HEK293 (cell line): ENCODE data around the gene FXYD6.

ENCODE experiments used
- CTCF ChIA-PET: fragments of 350-600 bp; formaldehyde crosslinking; extraction: SDS; loops from one replicate; lab custom pipeline; 2021; ENCODE audit warnings: antibody characterized with exemption; lab: Yijun Ruan, JAX
- POLR2A ChIA-PET: fragments of 300-600 bp; formaldehyde crosslinking; extraction: SDS; loops from one replicate; lab custom pipeline; 2020; ENCODE audit warnings: antibody characterized with exemption, inconsistent platforms; lab: Yijun Ruan, JAX
- H3K27ac ChIP-seq: fragments of 200-500 bp; sonication (Bioruptor generic); 2 replicates; pipeline ENCODE4 v1.5.1; 2014; ENCODE audit warnings: low read depth, low read length, control low read depth, inconsistent platforms; ENCODE audit errors: extremely low read depth
- H3K36me3 ChIP-seq, 2 experiments: fragments of 200-500 bp in 1 of 2; sonication (Bioruptor generic) in 1 of 2; 1 replicate in 1 of 2; 2 replicates in 1 of 2; pipeline ENCODE4 v1.5.1; 2014 to 2017; ENCODE audit warnings: inconsistent platforms in 2 of 2, low read length in 2 of 2; ENCODE audit not compliant: control insufficient read depth in 2 of 2, insufficient read depth in 1 of 2
- H3K4me1 ChIP-seq: fragments of 200-500 bp; sonication (Bioruptor generic); 2 replicates; pipeline ENCODE4 v1.5.1; 2014; ENCODE audit warnings: mild to moderate bottlenecking, low read length, inconsistent platforms; ENCODE audit not compliant: control insufficient read depth, insufficient read depth
- H3K4me3 ChIP-seq: 2 replicates; pipeline ENCODE4 v1.5.1; 2011; ENCODE audit warnings: low read depth, mild to moderate bottlenecking, control low read depth, low read length, moderate library complexity
- H3K9me3 ChIP-seq: fragments of 200-500 bp; sonication (Bioruptor generic); 2 replicates; pipeline ENCODE4 v1.5.1; 2014; ENCODE audit warnings: low read depth, low read length, inconsistent platforms; ENCODE audit not compliant: control insufficient read depth, insufficient read depth
- EGR2 ChIP-seq: fragments of 450-650 bp; formaldehyde crosslinking; IDR thresholded peaks from 2 replicates; pipeline ENCODE4 v1.5.1; 2016; ENCODE audit warnings: low read depth, missing biosample characterization, missing genetic modification characterization
- RBAK ChIP-seq: fragments of 450-650 bp; formaldehyde crosslinking; IDR thresholded peaks from 2 replicates; pipeline ENCODE4 v1.5.1; 2016; ENCODE audit warnings: missing biosample characterization, missing genetic modification characterization
- SETDB1 ChIP-seq: IDR thresholded peaks from one replicate; pipeline ENCODE4 v1.6.1; 2017; ENCODE audit warnings: mild to moderate bottlenecking, low read length, moderate library complexity, mixed read lengths; ENCODE audit not compliant: insufficient read length
- ZFHX2 ChIP-seq: fragments of 450-650 bp; formaldehyde crosslinking; conservative IDR thresholded peaks from 2 replicates; pipeline ENCODE4 v1.5.1; 2016; ENCODE audit warnings: missing biosample characterization, missing genetic modification characterization
- ZNF184 ChIP-seq: fragments of 450-650 bp; IDR thresholded peaks from 2 replicates; pipeline ENCODE4 v1.5.1; 2018; ENCODE audit warnings: missing biosample characterization, mild to moderate bottlenecking, missing genetic modification characterization
- ZNF366 ChIP-seq: fragments of 450-650 bp; formaldehyde crosslinking; conservative IDR thresholded peaks from 2 replicates; pipeline ENCODE4 v1.5.1; 2016; ENCODE audit warnings: missing biosample characterization, missing genetic modification characterization
- ZNF501 ChIP-seq: fragments of 450-650 bp; formaldehyde crosslinking; IDR thresholded peaks from 2 replicates; pipeline ENCODE4 v1.5.1; 2016; ENCODE audit warnings: missing biosample characterization, missing genetic modification characterization
- ZNF555 ChIP-seq: fragments of 450-650 bp; formaldehyde crosslinking; conservative IDR thresholded peaks from 2 replicates; pipeline ENCODE4 v1.5.1; 2017; ENCODE audit warnings: missing biosample characterization, mild to moderate bottlenecking, missing genetic modification characterization, inconsistent platforms
- ZSCAN16 ChIP-seq: fragments of 450-650 bp; formaldehyde crosslinking; IDR thresholded peaks from 2 replicates; pipeline ENCODE4 v1.5.1; 2016; ENCODE audit warnings: missing biosample characterization, missing genetic modification characterization
- TF ChIP-seq, protein P1 (sequence below): fragments of 450-650 bp; formaldehyde crosslinking; IDR thresholded peaks from 2 replicates; pipeline ENCODE4 v1.5.1; 2016; ENCODE audit warnings: missing biosample characterization, missing genetic modification characterization
- TF ChIP-seq, protein P2 (sequence below): fragments of 450-650 bp; formaldehyde crosslinking; IDR thresholded peaks from 2 replicates; pipeline ENCODE4 v1.5.1; 2016; ENCODE audit warnings: missing biosample characterization, missing genetic modification characterization
- TF ChIP-seq, protein P3 (sequence below): fragments of 450-650 bp; formaldehyde crosslinking; IDR thresholded peaks from 2 replicates; pipeline ENCODE4 v1.5.1; 2016; ENCODE audit warnings: missing biosample characterization, missing genetic modification characterization
- TF ChIP-seq, protein P4 (sequence below): fragments of 450-650 bp; formaldehyde crosslinking; IDR thresholded peaks from 2 replicates; pipeline ENCODE4 v1.5.1; 2016; ENCODE audit warnings: missing biosample characterization, missing genetic modification characterization
- TF ChIP-seq, protein P5 (sequence below): fragments of 450-650 bp; formaldehyde crosslinking; IDR thresholded peaks from 2 replicates; pipeline ENCODE4 v1.5.1; 2016; ENCODE audit warnings: missing biosample characterization, missing genetic modification characterization

The FXYD6 gene

DNA sequence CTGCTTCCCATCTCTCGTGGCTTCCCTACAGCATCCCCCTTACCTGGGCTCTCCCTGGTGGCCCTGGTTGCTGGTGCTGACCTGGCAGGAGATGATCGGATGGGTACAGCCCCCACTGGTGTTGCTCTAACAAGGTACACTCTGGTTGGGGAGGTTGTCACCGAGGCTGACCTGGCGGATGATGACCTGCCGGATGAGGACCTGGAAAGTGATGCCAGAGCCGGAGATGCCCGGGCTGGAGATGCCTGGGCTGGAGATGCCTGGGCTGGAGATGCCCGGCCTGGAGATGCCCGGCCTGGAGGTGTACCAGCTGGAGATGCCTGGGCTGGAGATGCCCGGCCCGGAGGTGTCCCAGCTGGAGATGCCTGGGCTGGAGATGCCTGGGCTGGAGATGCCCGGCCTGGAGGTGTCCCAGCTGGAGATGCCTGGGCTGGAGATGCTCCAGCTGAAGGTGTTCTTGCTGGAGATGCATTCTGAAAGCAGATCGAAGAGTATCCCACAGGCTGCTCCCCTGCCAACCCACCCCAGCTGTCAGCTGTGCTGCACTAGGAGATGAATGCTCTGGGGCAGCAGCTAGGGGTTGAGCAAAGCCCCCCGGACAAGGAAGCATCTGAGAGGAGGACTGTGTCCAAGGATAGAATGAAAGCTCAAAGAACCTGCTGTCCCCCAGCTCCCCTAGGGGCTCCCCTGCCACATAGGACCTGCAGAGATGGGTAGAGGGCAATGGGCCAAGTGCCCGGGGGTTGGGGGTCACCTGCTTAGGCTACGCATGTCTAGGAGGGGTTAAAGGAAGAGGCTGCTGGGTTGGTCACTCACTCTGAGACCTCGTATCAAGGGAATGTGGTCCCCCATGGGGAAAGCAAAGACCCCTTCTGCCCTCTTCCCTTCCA, 42.2 kb upstream of the FXYD6 start (continued):
- TF ChIP-seq, protein P1, sequence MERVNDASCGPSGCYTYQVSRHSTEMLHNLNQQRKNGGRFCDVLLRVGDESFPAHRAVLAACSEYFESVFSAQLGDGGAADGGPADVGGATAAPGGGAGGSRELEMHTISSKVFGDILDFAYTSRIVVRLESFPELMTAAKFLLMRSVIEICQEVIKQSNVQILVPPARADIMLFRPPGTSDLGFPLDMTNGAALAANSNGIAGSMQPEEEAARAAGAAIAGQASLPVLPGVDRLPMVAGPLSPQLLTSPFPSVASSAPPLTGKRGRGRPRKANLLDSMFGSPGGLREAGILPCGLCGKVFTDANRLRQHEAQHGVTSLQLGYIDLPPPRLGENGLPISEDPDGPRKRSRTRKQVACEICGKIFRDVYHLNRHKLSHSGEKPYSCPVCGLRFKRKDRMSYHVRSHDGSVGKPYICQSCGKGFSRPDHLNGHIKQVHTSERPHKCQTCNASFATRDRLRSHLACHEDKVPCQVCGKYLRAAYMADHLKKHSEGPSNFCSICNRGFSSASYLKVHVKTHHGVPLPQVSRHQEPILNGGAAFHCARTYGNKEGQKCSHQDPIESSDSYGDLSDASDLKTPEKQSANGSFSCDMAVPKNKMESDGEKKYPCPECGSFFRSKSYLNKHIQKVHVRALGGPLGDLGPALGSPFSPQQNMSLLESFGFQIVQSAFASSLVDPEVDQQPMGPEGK (tag by site-specific recombination): no peak
- no peak for TF ChIP-seq ZNF555 (tag by site-specific recombination)

DNA sequence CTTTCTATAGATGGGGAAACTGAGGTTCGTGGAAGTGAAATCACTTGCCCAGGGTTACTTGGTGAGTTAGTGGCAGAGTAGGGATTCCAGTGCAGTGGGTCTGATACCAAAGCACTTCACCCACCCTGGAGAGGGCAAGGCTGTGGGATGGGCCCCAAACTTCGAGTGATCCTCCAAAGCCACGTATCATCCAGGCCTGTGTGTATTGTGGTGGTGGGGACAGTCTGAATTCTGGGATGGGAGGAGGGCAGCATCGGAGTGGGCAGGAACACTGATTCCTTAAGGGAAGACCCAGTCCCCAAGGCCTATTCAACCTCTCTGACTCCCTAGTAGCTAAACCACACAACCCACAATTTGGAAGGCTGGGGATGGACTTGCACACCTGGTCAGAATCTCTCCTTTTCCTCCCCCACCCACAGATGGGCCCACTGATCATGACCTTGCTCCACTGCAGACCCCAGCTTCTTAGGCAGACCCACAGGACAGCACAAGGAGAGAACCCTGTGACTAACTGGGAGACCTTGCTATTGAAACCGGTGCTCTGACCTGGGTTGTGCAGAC, 41.2 kb upstream of the FXYD6 start:
- ChIA-PET CTCF (interaction anchor here (1.0 kb wide), 1 partner anchor 73 kb away, joined by 3 read pairs; no protein-coding TSS in a partner anchor), POLR2A (no interaction called here)
- Histone ChIP-seq H3K9me3 (no peaks in the 10 kb centered on the region), H3K4me3 (no peak overlapping the region), H3K27ac (no peak overlapping the region), H3K36me3 (no peaks in the 10 kb centered on the region), H3K4me1 (no peaks in the 10 kb centered on the region)
- TF ChIP-seq ZNF501 (tag by site-specific recombination) (no peak), ZSCAN16 (tag by site-specific recombination) (no peak), ZNF184 (tag by site-specific recombination) (no peak), SETDB1 (no peak)
- TF ChIP-seq, protein P2, sequence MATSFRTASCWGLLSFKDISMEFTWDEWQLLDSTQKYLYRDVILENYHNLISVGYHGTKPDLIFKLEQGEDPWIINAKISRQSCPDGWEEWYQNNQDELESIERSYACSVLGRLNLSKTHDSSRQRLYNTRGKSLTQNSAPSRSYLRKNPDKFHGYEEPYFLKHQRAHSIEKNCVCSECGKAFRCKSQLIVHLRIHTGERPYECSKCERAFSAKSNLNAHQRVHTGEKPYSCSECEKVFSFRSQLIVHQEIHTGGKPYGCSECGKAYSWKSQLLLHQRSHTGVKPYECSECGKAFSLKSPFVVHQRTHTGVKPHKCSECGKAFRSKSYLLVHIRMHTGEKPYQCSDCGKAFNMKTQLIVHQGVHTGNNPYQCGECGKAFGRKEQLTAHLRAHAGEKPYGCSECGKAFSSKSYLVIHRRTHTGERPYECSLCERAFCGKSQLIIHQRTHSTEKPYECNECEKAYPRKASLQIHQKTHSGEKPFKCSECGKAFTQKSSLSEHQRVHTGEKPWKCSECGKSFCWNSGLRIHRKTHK: no peak
- TF ChIP-seq, protein P3, sequence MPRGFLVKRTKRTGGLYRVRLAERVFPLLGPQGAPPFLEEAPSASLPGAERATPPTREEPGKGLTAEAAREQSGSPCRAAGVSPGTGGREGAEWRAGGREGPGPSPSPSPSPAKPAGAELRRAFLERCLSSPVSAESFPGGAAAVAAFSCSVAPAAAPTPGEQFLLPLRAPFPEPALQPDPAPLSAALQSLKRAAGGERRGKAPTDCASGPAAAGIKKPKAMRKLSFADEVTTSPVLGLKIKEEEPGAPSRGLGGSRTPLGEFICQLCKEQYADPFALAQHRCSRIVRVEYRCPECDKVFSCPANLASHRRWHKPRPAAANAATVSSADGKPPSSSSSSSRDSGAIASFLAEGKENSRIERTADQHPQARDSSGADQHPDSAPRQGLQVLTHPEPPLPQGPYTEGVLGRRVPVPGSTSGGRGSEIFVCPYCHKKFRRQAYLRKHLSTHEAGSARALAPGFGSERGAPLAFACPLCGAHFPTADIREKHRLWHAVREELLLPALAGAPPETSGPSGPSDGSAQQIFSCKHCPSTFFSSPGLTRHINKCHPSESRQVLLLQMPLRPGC (tag by site-specific recombination): no peak
- TF ChIP-seq, protein P4, sequence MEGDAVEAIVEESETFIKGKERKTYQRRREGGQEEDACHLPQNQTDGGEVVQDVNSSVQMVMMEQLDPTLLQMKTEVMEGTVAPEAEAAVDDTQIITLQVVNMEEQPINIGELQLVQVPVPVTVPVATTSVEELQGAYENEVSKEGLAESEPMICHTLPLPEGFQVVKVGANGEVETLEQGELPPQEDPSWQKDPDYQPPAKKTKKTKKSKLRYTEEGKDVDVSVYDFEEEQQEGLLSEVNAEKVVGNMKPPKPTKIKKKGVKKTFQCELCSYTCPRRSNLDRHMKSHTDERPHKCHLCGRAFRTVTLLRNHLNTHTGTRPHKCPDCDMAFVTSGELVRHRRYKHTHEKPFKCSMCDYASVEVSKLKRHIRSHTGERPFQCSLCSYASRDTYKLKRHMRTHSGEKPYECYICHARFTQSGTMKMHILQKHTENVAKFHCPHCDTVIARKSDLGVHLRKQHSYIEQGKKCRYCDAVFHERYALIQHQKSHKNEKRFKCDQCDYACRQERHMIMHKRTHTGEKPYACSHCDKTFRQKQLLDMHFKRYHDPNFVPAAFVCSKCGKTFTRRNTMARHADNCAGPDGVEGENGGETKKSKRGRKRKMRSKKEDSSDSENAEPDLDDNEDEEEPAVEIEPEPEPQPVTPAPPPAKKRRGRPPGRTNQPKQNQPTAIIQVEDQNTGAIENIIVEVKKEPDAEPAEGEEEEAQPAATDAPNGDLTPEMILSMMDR (tag by site-specific recombination): no peak
- TF ChIP-seq, protein P5, sequence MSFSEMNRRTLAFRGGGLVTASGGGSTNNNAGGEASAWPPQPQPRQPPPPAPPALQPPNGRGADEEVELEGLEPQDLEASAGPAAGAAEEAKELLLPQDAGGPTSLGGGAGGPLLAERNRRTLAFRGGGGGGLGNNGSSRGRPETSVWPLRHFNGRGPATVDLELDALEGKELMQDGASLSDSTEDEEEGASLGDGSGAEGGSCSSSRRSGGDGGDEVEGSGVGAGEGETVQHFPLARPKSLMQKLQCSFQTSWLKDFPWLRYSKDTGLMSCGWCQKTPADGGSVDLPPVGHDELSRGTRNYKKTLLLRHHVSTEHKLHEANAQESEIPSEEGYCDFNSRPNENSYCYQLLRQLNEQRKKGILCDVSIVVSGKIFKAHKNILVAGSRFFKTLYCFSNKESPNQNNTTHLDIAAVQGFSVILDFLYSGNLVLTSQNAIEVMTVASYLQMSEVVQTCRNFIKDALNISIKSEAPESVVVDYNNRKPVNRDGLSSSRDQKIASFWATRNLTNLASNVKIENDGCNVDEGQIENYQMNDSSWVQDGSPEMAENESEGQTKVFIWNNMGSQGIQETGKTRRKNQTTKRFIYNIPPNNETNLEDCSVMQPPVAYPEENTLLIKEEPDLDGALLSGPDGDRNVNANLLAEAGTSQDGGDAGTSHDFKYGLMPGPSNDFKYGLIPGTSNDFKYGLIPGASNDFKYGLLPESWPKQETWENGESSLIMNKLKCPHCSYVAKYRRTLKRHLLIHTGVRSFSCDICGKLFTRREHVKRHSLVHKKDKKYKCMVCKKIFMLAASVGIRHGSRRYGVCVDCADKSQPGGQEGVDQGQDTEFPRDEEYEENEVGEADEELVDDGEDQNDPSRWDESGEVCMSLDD (tag by site-specific recombination): no peak

DNA sequence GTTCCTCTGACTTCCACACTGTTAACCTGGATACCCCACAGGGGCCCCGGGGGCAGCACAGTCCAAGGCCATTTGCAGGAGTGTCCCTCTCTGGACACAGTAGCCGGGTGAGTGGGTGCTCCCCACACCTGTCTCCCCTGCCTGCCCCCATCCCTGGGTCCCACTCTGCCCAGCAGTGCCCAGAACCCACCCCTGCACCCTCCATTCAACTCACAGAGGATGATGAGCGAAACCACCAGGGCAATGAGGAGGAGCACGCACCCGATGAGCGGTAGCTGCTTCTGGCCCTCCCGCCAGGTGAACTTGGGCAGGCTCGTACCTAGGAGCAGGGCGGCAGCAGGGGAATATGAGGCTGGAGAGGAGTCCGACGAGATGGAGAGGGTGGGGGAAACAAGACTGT, 40.5 kb upstream of the FXYD6 start:
- ChIA-PET POLR2A (no interaction called here), CTCF (interaction anchor here (0.5 to 1.6 kb wide), 3 partner anchors 30 to 236 kb away, joined by 3 to 8 read pairs (median 4); partner anchors contain the start of gene SCN4B)
- Histone ChIP-seq H3K36me3 (no peaks in the 10 kb centered on the region), H3K4me1 (no peaks in the 10 kb centered on the region), H3K4me3 (no peak overlapping the region), H3K9me3 (no peaks in the 10 kb centered on the region), H3K27ac (no peak overlapping the region)
- no peak for TF ChIP-seq ZFHX2 (tag by site-specific recombination)
- no peak for TF ChIP-seq ZNF184 (tag by site-specific recombination)
- TF ChIP-seq ZNF366 (tag by site-specific recombination): no peak
- TF ChIP-seq RBAK: no peak
- TF ChIP-seq EGR2 (tag by site-specific recombination): no peak
